ENCODE measurements around the gene NUAK2.
"Not testable (repeated sequence)": the region's sequence is repeated elsewhere in the genome, so short reads cannot be mapped to it uniquely, and the experiment has no call there.

The NUAK2 gene

DNA sequence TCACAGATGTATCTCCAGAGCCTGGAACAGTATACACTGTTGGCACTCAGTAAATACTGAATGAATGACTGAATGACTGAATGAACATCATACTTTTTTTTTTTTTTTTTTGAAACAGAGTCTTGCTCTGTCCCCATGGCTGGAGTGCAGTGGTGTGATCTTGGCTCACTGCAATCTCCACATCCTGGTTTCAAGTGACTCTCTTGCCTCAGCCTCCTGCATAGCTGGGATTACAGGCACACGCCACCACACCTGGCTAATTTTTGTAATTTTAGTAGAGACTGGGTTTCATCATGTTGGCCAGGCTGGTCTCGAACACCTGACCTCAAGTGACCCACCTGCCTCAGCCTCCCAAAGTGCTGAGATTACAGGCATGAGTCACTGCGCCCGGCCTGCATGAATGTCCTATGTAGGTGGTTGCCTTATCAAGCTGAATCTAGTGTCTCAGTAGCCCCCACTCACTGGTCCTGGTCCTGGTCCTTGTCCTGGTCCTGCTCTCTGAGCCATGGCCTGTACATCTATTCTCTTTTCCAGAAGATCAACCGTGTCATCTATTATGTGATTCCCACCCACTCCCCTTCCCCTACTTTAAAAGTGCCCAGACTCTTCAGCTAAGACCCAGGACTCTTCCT, 23.9 kb downstream of the NUAK2 start:
- not testable (repeated sequence) for DNase-seq (ENCODE audit: low read depth)

DNA sequence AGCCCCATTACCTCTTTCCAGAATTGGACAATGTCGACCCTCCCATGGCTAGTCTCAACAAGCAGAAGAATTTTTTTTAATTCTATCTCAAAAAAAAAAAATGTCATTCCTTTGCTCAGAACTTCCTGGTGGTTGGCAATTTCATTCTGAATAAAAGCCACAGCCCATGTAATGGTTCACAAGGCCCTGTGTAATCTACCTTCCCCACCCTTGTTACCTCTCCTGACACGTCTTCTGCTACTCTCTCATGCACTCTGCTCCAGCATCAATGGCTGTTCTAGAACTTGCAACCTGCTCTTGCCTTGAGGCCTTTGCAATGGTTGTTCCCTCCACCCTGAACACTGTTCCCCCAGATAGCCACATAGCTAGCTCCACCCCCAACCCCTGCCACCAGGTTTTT, 25.4 kb downstream of the NUAK2 start:
- no peak for DNase-seq (ENCODE audit: low read depth)

GRCh38 chr1:205294934-205295333, 26.6 kb downstream of the NUAK2 start:
- DNase-seq (ENCODE audit: low read depth) = no peak

DNA sequence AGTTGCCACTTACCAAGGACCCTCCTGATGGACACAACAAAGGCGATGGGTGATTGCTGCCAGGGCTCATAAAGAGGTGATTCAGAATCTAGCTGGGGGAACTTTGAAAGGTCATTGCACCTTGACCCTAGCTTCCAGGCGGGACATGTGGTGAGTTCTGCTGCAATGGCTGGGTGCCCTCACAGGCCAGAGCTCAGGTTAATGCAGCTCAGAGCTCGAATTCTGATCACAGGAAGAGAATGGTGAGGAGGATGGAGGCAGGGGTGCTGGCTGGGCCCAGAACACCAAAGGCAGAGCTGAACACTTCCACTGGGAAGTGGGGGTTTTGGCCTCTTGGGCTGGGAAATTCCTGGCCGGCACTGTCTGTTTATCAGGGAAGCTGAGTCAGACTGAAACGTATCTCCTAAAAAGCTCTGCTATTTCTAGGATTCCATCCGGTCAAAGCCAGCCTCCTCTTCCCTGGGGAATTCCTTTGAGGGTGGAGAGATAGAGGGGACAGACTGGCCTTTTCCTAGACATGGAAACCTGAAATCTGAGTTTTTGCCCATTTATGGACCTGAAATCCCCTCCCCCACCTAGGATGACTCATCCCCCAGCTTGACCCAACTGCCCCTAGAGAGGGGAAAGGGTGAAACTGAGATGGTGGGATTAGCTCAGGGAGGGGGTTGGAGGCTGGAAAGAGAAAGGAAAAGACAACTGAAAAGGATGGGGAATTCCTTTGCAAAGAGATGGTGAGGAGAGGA, 27.2 kb downstream of the NUAK2 start:
- peak; percentile 97 for DNase-seq (ENCODE audit: low read depth)

DNA sequence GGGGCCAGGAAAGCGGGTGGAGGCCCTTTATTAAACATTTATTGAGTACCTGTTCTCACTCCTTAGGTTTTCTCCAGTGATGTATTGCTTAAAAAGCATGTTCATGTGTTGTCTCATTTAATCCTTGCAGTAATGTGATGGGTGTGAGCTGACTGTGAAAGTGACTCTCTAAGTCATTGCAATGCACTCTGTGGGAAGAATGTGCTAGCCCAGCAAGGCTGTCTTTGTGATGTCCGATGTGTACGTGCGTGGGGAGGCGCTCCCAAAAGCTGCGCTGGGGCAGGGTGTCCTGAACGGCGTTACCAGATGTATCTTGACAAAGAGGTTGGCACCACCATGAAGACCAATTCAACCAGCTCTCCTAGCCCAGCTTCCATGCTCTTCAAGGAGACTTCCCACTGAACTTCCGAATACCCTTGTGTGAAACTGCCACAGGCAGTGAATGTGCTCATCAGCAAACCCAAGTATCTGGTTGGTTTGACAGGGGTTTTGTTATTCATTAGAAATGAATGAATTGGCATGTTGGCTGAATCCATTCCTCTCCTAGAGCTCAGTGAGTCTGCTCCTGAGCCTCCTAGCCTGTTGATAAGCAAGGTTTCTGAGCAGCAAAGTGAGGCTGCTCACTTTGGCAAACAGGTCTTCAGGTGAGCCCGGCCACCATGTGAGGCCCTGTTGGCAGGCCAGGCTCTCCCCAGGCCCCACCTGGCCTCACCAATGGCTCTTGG, 28.0 kb downstream of the NUAK2 start:
- DNase-seq (ENCODE audit: low read depth) = peak; percentile 40

DNA sequence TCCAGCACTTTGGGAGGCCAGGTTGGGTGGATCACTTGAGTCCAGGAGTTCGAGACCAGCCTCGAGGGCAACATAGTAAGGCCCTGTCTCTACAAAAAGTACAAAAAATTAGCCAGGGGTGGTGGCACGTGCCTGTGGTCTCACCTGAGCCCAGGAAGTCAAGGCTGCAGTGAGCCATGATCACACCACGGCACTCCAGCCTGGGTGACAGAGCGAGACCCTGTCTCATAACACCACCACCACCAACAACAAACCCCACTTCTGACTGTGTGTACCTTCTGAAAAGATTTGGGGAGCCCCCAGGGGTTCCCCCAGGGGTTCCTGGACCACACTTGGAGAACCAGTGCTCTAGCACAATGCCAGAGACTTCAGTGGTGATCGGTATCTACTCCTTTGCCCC, 29.9 kb downstream of the NUAK2 start:
- no peak for DNase-seq (ENCODE audit: low read depth)

- DNase-seq (ENCODE audit: low read depth) = peak; percentile 70
Measured at GRCh38 chr1:205287767-205288559, 33.6 kb downstream of the NUAK2 start.

DNA sequence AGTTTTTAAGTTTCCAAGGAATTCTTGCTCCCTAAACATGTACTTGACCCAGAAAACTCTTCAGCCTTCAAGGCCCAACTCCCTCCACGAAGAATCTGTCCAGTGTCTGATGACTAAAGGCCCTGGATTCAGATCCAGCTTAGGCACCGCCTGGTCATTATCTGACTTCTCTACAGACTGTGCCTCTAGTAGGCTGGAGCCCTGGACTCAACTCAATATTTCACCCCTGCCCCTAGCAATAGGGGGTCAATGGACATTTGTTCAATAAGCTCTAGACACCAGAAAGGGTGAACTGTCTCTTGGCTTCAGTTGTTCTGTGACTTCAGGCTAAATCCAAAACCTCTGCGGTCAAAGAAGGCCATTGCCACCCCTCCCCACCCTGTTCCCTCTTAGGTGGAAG, 34.5 kb downstream of the NUAK2 start:
- DNase-seq (ENCODE audit: low read depth) = peak; percentile 46

- DNase-seq (ENCODE audit: low read depth) = peak; percentile 78
Measured at GRCh38 chr1:205286335-205286950, 35.1 kb downstream of the NUAK2 start.

DNA sequence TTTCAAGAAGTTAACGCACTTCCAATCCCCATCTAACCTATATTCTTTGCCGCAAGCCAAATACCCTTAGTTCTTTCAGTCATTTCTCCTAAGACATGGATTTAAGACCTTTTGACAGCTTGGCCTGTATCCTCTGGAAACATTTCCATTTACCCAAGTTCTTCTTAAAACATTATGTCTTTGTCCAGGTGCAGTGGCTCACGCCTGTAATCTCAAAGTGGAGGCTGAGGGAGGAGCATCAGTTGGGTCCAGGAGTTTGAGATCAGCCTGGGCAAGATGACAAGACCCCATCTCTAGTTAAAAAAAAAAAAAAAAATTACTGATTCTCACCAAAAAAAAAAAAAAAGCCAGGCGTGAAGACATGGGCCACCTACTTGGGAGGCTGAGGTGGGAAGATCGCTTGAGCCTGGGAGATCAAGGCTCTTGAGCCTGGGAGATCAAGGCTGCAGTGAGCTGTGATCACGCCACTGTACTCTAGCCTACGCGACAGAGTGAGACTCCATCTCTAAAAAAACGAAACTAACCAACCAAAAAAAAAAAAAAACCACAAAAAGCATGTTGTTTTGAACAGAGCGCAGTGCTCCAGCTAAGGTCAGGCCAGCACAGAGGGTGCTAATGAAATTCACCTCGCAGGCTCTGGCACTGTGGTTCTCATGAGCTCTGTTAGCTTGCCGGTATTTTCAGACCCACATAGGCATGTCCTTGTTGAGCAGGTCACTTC, 36.0 kb downstream of the NUAK2 start:
- DNase-seq (ENCODE audit: low read depth) = no peak

GRCh38 chr1:205284420-205285144, 37.0 kb downstream of the NUAK2 start:
- peak; percentile 99 for DNase-seq (ENCODE audit: low read depth)

- no peak for DNase-seq (ENCODE audit: low read depth)
Measured at GRCh38 chr1:205283270-205284147, 38.0 kb downstream of the NUAK2 start.

DNA sequence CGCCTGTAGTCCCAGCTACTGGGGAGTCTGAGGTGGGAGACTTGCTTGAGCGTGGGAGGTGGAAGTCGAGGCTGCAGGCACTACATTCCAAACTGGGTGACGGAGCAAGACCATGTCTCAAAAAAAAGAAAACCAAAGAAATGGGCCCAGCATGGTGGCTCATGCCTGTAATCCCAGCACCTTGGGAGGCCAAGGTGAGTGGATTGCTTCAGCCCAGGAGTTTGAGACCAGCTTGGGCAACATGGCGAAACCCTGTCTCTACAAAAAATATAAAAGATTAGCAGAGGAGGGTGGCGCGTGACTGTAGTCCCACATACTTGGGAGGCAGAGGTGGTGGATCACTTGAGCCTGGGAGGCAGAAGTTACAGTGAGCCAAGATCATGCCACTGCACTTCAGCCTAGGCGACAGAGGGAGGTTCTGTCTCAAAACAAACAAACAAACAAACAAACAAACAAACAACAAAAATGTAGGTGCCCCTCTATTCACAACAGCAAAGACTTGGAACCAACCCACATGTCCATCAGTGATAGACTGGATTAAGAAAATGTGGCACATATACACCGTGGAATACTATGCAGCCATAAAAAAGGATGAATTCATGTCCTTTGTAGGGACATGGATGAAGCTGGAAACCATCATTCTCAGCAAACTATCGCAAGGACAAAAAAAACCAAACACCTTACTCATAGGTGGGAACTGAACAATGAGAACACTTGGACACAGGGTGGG, 40.7 kb downstream of the NUAK2 start:
- not testable (repeated sequence) for DNase-seq (ENCODE audit: low read depth)

DNA sequence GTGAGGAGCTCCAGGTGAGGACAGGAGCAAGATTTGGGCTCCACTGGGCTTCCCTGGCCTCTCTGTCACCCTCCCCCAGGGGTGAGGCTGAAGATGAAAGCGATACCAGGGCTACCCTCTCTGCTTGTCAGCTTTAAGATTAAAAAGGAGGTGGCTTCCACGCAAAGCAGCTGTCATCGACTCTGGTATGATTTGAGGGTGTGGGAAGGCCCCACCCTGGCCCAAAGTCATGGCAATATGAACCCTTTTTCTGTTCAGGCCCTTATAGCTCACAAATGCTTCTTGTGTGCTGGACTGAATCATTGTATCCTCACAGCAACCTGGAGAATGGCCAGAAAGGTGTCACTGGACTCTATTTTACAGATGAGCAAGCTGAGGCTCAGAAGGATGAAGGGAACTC, 41.6 kb downstream of the NUAK2 start:
- DNase-seq (ENCODE audit: low read depth) = no peak

DNA sequence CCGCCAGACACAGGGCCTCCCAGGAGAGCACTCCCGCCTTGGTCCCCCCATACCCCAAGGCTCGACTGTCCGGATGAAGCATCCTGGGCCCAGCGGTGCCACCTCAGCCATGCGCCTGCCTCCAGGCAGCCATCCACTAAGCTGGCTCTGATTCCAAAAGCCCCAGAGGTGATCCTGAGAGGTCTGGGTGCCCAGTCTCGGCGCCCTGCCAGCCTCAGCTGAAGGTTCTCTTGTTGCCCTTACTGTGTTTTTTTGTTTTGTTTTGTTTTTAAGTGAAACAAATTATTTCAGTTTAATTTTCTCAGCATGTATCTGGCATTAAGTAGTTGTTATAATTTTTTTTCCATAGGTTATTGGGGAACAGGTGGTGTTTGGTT, 44.9 kb downstream of the NUAK2 start:
- no peak for DNase-seq (ENCODE audit: low read depth)

DNA sequence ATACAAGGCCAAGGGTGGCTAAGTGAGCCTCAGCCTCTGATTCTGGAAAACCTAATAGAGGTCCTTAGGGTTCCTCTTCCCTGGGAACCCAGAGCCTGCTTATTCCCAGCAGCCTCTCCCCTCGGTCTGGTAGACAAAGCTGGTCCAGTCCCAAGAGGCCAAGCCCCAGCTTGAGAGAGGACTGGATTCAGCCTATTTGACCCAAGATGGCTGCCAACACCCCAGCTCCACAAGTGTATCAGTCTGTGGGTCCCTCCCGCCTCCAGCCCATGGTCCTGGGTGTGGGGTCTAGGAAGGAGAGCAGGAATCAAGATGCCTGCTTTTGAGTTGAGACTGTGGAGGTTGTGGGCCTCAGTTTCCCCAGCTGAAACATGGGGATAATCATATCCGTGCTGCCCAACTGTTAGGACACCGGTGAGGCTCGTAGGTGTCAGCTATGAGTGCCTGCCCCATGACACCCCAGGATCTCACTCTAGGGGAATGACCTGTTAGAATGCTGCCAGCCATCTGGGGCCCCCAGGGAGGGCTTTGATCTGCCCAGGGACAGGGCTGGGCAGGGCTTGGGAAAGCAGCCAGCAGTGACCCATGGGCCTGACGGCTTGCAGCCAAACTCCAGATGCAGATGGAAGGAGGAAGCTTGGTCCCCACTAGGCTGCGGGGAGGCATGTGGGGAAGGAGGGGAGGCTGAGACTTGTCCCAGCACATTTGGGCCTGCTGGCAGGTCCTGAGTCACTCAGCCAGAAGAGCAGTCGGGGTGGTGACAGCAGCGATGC, 45.4 kb downstream of the NUAK2 start:
- no peak for DNase-seq (ENCODE audit: low read depth)

DNA sequence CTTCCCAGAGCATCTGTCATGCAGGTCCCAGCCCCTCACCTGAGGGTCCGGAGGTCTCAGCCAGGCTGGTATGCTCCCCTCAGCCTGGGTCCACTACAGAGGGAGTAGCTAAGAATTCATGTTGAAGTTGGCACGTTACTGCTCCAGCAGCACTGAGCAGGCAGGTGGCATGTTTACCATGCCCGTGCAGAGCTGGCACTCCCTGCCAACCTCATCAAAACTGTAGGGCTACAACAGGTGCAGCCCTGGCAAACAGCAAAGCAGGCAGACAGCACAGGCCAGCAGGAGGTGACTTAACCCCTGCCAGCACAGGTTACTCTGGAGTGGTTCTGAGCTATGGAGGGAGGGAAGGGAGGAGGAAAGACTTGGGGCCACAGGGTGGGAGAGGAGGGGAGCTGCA, 46.4 kb downstream of the NUAK2 start:
- no peak for DNase-seq (ENCODE audit: low read depth)

DNA sequence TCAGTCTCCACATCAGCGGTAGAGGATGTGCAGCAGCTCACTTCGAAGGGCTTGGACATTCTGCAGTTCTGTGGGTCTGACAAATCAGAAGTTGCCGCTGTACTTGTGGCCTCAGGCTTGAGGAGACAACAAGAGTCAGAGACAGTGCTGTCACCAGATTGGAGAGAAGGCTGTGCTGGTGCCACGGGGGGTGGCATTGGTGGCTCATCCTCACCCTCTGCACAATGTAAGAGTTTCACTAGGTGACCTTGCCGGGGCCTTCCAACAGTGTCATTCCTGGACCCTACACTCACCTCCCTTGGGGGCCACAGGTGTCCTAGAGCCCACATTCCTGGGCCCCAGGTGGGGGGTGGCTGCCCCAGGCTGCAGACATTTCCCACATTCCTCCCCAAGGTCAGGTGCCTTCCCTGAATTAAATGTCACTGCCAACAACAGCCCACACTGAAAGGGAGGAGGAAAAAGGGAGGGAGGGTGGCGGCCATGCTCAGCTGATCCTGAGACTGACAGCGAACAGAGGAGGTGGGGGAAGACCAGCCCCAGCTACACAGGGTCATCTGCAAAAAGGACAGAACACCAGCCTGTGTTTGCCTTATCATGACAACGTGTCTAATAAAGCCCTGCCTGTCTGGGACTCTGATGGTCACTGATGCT, 47.4 kb downstream of the NUAK2 start:
- DNase-seq (ENCODE audit: low read depth) = no peak

All from ELR (cell line).